AG09319 (cell line): ENCODE results near the gene MAPK7.

Experiments
- DNase-seq: peaks from one replicate; pipeline ENCODE4 v3.0.0-alpha.2; 2010; ENCODE audit warnings: low read depth; ENCODE audit errors: extremely low read depth
- CTCF ChIP-seq: IDR thresholded peaks from 2 replicates; pipeline ENCODE4 v1.5.1; 2011; ENCODE audit warnings: low read depth, mild to moderate bottlenecking, inconsistent platforms, low read length, moderate library complexity

MAPK7 gene

GRCh38 chr17:19388791-19389785 lies 10.8 kb downstream of the MAPK7 start:
- TF ChIP-seq CTCF: no peak
- DNase-seq: no peak

- no peak for DNase-seq
- no peak for TF ChIP-seq CTCF
Measured at GRCh38 chr17:19390951-19391350, 12.7 kb downstream of the MAPK7 start.

- no peak for DNase-seq
- TF ChIP-seq CTCF: no peak
Measured at GRCh38 chr17:19391432-19391831, 13.1 kb downstream of the MAPK7 start.

GRCh38 chr17:19392303-19392702 lies 14.0 kb downstream of the MAPK7 start:
- DNase-seq: no peak
- TF ChIP-seq CTCF: no peak

- TF ChIP-seq CTCF: no peak
- DNase-seq: no peak
Measured at GRCh38 chr17:19397556-19398041, 19.3 kb downstream of the MAPK7 start.

GRCh38 chr17:19398301-19399181 lies 20.2 kb downstream of the MAPK7 start:
- no peak for DNase-seq

More at GRCh38 chr17:19398301-19399181, 20.2 kb downstream of the MAPK7 start:
- no peak for TF ChIP-seq CTCF
